DMS 273 treated with DMSO at 0.1 percent for 48 hours (cell line): Measurements from ENCODE around the gene TRABD2B.

Source experiments
- DNase-seq: peaks from one replicate; lab custom pipeline; 2025; lab: John Stamatoyannopoulos, UW

Gene TRABD2B

DNA sequence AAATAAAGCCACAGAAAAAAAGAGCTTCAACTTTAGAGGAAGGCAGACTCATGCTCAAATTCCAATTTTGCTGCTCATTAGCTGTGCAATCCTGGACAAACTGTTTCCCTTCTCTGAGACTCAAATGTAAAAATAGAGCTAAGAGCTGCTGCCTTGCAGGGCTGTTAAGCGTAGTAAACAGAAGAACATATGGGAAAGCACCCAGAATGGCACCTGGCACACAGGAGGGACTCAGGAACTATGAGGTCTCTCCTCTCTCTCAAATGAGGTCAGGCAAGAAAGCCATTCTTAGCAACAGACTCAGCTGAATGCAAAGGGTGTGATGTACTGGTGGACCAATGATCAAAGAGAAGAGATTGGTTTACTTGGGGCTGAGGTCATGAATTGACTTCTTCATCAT is 61.3 kb downstream of the TRABD2B start:
- no peak for DNase-seq

DNA sequence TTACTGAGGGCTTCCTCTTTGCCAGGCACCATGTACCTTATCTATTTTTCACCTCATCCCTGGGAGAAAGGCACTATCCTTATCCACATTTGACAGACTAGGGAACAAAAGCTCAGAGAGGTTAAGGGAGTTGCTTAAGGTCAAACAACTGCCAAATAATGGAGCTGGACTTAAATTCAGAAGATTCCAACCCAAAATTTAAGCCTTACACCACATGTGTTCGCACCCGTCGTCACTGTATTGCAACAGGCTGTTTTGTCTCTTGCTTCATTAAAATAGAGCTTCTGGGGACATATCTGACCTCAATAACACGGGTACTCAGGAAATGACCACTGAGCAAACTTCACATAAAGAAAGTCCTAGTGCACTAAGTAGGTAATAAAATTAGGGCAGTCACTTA is 62.0 kb downstream of the TRABD2B start:
- DNase-seq: no peak

DNA sequence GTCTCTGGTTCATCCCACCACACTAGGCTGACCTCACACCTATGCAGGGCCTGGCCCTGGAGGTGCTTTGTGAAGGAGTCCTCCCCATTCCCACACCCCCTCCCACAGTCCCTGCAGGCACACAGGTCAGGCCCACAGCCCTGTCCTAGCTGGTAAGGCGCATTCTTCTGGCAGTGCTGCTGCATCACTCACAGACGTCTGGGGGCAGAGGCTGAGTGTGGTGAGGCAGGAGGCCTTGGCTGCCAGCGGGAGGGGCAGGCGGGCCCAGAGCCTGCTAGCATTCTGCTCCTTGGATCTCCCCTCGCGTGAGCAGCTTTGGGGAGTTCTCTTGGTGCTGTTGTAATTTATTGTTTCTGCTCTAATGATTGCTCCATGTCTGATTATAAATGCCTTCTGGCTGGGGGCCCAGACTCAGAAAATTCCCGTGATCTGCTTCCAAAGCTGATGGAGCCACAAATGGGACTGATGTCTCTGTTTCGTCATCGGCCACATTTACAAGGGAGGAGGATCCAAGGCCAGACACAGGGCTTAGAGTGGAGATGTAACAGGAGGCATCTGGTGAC is 62.9 kb downstream of the TRABD2B start:
- no peak for DNase-seq

DNA sequence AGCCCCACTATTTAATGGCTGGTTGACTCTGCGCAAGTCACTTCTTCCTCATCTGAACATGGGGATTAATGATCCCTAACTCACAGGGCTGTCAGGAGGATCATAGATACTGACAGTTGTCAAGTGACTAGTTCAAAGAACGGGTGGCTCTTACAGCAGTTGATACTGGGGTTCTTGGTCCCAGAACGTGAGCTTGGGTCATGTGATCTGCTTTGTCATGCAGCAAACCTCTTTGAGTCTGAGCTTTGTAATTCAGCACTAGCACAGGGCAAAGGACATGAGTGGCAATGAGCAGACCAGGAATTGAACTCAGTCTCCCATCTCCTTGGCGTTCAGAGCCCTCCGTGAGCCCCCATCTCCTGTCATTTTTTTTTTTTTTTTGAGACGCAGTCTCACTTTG is 64.4 kb downstream of the TRABD2B start:
- no peak for DNase-seq

DNA sequence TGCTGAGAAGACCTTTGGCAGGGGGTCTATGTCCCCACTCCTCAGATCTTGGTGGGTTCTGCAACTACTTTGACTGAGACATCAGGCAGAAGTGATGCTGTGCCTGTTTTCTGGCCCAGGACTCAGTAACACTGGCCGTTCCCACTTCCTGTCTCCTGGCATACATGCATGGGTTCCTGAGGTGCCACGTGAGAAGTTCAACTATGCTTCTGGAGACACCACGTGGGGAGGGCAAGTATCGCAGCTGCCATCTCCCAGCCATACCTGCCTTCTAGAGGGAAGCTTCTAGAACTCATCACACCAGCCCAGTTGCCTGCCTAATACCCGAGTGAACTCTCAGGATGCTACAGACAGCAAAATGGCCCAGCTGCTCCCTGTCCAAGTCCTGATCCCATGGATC is 65.8 kb downstream of the TRABD2B start:
- DNase-seq: no peak

DNA sequence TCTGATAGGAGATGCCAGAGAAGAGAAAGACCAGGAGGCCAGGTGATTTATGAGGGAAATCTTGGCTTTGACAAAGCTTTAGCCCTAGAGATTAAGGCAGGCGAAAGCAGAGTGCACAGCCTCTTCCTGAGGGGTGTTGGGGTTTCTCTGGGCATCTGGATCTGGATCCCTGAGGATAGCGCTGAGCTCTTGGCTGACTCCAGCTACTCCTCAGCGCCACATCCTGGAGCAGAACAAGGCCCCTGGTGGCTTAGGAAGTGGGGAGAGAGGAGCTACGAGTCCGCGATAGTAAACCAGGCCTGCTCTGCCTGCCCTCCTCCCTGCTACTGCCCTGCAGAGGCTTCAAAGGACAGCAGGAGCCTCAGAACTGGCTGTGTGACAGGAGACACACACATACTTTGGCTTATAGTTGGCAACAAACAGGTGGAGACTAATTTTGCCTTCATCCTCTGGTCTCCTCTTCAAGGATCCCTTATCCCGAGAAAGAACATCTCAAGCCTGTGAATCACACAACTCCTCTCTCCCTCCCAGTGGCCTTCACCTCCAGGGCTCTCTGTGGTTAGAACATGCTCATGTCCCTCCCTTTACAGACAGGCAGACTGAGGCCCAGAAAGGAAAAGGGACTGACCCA is 66.9 kb downstream of the TRABD2B start:
- no peak for DNase-seq

DNA sequence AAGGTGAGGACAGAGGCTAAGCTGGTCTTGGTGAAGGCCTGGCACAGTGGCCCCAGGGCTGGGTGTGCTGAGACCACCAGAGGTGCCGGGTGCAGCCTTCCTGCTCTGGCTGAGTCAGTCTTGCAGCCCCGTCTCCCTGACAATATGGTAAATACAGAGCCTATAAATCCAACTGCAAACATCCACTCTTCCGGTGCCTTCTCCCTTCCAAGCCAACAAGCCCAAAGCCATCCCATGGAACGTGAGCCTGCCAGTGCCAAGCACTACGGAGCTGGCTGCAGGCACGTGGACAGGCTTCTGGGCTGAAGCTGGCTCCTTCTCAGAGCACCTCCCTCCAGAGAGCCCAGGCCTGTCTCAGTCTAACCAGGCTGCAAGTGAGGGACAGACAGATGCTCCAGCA is 70.0 kb downstream of the TRABD2B start:
- no peak for DNase-seq

DNA sequence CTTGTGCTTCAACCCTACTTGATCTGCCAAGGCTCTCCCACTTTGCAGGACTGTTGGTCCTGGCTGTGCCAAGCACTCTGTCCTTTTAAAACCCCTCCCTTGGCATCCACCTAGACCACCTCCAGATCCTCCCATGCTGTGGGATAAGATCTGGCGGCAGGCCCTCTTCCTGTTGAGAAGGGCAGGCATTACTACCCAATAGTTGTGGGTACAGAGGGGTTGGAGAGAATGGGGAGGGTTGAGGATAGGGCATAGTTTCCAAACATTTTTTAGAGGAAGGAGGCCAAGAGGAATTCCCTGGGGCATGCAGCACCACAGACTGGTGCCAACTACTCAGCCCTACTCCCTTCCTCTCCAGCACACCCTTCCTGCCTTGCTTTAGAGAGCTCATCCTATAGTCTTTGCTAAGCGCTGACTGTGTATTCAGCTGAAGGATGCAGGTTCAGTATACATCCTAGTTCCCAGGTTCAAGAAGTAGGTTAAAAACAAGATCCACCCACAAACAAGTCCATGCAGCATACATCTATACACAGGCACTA is 70.7 kb downstream of the TRABD2B start:
- DNase-seq: no peak

DNA sequence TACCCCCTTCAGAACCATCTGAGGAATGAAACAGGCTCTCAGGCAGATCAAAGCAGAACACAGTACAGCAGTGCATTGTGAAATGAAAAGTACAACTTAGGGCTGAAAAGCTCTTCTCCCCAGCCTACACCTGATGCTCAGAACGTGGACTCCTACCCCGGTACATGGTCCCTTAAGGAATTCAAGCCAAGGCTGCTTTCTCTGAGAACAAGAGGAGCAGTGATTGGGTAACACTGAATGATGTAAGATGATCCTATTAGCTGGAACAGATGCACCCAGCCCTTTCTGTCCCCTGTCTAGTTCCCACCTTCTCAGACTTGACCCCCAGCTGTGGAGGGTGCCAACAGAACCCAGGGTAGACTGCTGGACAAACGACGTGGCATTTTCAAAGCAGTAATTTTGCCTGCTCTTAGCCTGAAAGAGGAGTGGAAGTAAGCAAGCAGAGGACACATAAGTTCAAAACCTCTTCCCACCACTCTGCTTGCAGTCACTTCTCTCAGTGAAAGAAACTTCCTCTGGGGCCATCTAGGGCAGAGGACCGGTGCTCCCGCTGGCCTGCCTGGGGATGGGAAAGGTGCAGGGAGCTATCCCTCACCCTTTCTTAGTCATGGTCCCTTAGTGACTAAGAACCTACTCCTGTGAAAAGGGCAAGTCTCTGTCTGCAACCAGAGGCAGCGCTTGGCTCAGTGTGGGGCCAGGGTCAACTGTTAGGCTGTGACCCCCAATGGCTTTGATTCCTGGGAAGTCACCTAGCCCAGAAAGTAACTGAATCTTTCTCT is 72.7 kb downstream of the TRABD2B start:
- no peak for DNase-seq

DNA sequence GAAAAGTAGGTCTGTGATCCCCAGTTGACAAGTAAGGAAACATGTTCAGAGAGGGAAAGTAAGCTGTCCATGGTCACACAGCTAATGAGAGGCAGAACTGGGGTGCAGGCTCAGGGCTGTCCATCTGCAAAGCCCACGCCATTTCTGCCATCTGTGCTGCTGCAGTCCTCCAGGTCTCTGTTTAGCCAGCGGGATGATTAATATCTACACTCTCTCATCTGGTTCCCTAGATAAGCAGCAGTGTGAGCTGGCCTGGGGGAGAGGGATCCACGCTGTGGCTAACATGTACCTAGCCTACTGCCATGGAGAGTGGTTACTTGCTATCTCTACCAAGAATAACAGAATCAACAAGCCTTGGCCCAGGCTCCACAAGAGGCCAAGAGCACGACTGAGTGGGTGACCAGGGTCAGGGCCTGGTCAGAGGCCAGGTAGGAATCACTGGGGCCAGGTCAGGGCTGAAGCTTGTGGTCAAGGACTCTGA is 75.2 kb downstream of the TRABD2B start:
- DNase-seq: no peak

DNA sequence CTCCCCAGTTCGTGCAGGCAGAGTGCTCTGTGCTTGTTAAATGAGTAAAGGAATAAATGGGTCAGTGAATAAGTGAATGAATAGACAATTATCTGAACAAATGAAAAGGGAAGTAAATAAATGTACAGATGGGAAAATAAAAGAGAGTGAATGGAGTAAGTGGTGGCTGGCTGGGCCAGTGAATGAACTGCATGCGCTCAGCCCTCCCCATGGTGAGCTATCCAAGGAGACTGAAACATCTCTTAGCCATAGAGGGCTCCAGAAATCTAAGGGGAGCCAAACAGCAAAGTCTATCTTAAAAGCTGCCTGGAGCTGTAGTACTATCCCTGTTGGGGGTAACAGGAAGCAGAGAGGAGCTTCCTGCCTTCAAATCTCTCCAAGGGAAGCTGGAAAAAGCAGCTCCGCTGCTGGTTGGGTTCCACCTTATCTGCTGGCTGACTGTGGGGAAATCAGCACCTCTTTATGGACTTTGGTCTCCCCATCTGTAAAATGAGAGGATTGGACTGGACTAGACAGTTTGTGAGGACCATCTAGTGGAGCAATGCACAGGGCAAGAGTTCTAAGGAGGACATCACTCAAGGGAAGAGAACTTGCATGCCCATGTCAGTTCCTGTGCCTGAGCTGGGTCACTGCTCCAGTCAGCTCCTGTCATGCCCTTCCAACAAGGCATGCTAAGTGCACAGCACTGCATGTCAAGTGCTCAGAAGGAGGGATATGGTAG is 77.9 kb downstream of the TRABD2B start:
- DNase-seq: no peak

DNA sequence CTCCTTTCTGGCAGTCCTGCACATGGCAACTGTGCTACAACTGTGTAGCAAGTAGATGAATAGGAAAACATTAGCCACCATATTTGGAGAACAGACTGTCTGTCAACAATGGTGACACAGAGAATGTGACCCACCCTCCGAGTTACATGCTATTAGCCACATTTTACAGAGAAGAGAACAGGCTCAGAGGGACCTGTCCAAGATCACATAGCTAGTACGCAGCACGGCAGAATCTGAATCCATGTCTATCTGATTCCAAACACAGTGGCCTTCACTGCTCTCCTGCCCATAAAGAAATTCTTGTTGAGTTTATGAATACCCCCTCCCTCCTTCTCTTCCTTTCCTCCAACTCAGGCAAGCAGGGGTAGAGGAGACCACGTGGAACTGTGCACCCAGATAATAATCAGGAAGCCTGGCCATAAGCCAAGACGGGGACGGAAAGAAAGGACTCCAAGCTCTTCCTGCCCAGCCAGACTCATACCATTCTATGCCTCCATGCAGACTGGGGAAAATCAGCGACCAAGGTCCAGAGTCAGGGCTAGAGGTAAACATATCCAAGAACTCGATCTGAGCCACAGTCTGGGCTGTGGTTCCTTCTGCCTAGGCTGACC is 78.8 kb downstream of the TRABD2B start:
- no peak for DNase-seq

DNA sequence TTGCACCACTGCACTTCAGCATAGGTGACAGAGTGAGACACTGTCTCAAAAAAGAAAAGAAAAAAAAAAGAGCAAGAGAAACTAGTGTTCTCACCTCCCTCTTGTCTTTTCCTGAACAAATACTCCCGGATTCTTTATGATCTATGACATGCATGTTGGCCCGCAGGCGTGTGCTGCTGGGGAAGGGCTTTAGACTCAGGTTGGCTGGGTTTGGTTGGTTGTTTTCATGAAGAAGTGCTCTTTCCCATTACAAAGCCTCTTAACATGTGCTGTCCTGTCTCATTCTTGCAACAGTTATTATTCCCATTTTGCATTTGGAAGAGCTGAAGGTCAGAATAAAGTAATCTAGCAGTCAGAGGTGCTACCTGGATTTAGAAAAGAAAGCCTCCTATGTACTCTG is 79.5 kb downstream of the TRABD2B start:
- no peak for DNase-seq

DNA sequence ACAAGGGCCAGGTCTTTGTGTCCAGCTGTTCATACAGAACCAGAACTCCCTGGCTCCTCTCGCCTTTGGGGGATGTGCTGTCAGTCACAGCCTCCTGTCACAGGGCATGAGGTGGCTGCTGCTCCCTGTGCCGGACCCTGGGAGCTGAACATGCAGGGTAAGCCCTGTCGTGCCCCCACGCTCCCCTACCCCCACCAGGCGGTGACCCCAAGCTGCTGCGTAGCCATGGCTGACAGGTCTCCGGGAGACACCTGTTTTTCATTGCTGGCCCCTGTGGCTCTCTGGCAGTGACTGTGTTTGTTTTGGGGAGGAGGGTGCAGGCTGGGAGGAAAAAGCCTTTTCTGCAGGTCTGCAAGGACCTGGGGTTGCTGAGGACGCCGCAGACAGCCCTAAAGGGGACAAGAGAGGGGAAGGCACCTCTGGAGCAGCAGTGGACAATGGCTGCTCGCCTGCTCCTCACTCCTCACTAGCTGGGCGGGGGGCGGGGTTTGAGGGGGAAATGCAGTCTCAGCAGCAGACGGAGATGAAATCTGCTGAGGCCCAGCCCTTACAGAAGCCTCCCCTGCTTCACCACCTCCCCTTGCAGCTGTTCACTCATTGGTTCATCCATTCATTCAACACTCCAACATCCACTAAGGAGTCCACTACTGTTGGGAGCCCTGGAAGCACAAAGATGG is 81.4 kb downstream of the TRABD2B start:
- no peak for DNase-seq

DNA sequence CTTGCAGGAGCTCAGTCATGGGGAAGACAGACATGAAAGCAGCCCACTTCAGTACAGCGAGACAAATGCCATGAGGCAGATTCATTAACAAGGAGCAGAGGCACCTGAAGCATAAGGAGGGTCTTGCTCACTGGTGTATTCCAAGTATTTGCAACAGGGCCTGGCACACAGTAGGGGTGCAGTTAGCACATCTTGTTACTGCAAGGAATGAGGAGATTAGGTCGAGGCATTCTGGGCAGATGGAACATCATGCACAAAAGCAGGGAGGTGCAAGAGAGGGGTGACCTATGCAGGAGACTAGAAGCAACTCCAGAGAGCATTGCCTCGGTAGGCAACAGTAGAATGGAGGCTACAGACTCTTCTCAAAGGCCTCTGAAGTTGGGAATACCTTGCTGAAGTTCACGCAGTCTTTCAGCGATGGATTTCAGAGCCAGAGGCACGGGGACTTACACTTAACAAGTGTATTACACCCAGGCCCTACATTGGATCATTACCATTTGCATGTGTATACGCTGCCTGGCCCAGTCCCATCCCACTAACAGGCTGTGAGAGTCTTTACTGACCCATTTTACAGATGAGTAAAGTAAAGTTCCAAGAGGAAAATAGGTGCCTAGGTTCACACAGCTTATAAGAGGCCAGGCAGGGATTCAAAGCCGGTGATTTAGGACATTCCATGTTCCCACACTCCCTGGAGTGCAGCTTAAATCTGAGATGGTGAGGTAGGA is 82.1 kb downstream of the TRABD2B start:
- no peak for DNase-seq

DNA sequence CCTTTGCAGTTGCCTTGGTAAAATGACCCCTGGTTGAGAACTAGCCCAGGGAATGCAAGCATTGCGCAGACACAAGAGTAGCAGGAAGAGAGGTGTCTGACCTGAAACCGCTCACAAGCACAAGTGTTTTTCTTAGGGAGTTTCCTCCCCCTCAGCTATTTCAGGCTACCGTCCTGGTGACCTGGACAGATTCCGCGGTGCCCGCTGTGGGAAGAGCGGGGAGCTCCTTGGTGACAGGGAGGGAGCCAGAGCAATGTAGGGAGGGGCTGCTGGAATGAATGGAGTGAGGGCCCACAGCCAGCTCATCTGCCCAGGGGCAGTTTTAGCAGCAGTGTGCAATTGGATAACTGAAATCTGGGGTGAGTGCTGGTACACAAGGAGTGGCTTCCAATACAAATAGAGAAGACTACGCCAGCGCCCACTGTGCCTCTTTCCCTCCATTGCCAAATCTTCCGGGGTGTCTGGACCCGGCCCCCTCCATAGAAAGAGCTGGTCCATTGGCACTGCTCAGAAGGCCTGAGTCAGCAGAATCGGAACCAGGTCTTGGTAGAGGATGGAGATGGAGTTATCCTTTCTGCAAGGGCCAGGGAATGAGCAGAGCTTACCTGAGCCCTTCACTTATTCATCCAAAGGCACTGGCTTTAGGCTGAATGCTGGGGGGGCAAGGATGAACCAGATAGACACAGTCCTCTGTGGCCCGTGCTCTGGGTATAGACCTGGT is 82.8 kb downstream of the TRABD2B start:
- no peak for DNase-seq

DNA sequence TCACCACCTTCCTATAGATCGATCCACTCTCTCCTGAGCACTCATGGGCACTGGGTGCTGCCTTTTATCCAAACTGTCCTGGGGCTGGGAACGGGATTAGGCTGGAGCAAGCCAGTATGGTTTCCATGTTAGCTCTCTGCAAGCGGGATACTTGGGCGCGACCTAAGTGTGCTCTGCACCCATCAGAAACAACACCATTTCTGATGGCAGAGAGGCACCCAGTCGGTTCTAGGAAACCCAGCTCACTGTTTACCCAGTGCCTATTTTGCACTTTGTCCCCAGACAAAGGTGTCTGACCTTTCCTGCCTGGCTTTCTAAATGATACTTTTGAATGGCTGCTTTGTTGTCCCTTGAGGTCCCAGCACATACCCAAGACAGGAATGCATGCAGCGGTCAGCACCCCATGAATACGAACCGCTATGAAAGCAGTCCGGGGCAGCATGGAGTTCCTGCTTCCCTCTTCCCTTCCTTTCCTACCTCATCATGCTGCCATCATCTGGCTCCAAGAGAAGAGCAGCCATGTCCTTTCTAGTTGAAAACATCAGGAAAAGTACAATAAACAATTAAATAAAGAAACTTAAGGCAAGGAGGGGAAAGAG is 83.9 kb downstream of the TRABD2B start:
- no peak for DNase-seq

DNA sequence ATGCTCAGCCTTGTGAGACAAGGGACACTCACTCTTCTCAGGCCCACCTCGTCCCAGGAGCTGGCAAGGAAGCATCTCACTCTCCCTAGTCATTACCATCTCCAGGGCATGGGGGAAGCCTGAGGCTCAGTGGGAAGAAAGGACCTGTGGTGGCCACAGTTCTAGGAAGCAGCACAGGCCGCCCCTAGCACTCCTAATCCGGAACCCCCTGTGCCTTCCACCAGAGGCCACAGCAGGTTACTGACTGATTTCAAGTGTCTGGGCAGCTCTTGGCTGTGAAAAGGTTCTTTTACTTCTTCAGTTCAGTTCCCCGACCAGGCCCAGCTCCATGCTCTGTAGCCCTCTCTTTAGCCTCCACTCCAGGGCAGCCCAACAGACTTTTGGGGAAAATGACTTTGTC is 84.4 kb downstream of the TRABD2B start:
- no peak for DNase-seq

DNA sequence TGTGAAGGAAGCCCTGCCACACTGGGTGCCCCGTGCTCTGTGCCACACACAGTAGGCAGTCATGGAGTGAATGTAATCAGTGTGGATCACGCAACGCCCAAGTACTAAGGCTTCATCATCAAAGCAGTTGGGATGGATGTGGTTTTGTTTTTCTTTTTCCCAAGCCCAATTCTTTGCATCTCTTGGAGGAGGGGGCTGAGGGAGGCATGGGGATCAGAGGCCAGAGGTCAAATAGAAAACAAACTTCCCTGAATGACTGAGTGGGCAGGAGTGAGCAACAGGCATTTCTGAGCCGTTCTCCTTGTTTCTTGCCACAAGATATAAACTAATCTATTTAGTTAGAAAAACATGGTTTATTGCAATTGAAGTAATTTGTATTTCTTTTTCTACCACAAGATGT is 85.3 kb downstream of the TRABD2B start:
- DNase-seq: no peak

DNA sequence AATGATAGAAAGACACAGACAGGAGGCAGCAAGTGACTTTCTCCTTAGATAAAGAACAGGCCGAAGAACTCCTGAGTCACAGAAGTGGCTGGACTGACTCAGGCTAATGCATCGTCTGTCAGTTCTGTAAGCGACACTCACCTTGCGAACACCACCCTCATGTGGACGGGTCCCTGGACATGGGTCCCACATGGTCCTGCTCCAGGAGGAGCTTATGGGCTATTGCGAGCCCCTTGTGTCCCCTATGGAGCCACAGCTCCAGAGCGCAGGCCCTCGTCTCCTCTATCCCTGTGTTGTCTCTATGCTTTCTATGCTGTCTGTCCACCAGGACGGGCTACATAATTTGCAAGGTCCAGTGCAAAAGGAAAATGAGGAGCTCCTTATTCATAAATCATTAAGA is 85.8 kb downstream of the TRABD2B start:
- no peak for DNase-seq
